T-helper 2 cell treated with Interferon-gamma antibody and Interleukin-4, amounts not matched to agents 100 ng/mL and 5 ng/mL, for 36 hours (primary cell): ENCODE measurements around the gene CSNK1E. TPM values are rescaled to one million over a fixed set of nuclear protein-coding genes. Genes with fewer than 3 reads are reported as not detected.

Source experiments
- intact Hi-C: fragments of 100-400 bp; cut with micrococcal nuclease; formaldehyde crosslinking; loops from one replicate; pipeline ENCODE4 v1.15.1; 2023
- total RNA-seq: library from RNA; stranded (reverse); gene quantifications from 2 replicates; pipeline ENCODE4 v1.2.3, GENCODE V29; 2022

CSNK1E gene
- total RNA-seq, 1 donor from 2014 or later: 94.6 TPM

DNA sequence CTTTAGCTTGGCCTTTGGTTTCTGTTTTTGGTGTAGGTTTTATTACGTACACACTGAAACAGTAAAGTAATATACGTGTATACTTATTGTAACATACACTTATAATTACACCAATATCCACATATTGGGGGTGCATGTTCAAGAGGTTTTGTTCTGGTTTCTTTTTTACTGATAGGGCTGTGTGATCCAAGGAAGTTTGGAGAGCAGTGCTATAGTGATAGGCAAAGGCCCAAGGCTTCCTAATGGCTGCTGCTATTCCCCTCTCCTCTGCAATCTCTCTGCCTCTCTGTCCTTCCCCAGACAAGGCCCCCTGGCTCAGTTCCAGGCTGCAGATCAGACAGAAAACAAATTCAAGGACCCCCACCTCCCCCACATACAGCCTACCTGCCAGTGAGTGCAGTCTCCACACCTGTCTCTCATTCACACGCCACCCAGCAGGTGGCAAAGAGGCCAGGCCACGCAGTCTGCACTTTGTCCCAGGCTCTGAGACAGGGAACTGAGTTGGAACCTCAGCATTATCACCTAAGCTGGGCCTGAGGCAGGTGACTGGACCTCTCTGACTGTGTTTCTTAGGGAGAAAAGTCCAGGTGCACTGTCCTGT, 59.5 kb downstream of the CSNK1E start:
- intact Hi-C loops: no loop called here

DNA sequence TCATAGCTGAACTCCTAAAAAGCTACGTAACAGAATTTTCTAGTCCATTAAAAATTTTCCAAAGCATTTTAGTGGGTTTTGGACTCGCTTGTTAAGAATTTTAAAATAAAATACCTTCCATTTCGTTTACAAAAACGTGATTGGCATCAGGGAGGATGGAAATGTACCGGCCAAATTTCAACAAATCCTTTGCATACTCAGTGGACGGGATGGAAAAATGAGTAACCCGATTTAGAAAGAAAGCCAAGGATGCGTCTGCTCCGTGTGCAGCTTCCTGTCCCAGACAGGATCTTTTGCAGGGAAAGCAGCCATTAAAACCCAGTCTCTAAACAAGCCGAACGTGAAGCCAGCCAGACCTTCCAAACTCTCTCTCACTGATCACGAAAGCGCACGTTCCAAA, 60.1 kb downstream of the CSNK1E start:
- intact Hi-C loops: no loop called here

DNA sequence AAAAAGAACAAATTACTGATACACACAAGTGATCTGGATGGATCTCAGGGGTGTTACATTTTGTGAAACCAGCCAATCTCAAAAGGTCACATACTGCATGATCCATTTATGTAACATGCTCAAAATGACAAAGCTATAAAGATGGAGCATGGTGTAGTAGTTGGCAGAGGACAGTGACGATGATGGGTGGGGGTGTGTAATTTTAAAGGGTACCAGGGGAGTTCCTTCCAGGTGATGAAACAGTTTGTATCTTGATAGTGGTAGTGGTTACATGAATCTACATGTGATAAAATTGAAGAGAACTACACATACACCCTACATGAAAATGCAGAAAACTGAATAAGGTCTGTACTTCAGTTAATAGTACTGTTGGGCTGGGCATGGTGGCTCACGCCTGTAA, 61.5 kb downstream of the CSNK1E start:
- intact Hi-C loops: no loop called here

DNA sequence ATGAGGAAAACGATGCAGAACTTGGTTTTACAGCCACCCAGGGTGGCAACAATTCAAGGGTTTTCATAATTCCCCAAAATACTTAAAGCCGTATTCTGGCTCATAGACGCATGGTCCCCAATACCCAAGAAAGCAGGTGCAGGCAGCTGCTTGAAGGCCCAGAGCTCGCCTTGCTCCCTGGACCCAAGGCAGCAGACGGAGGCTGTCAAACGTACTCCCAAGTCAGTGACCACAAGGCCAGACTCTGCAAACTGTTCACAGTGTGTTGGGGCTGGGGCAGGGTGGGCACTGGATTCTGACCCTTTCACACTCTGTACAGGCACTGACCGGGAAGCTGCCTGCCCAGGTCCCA, 65.9 kb downstream of the CSNK1E start:
- intact Hi-C loops: no loop called here

DNA sequence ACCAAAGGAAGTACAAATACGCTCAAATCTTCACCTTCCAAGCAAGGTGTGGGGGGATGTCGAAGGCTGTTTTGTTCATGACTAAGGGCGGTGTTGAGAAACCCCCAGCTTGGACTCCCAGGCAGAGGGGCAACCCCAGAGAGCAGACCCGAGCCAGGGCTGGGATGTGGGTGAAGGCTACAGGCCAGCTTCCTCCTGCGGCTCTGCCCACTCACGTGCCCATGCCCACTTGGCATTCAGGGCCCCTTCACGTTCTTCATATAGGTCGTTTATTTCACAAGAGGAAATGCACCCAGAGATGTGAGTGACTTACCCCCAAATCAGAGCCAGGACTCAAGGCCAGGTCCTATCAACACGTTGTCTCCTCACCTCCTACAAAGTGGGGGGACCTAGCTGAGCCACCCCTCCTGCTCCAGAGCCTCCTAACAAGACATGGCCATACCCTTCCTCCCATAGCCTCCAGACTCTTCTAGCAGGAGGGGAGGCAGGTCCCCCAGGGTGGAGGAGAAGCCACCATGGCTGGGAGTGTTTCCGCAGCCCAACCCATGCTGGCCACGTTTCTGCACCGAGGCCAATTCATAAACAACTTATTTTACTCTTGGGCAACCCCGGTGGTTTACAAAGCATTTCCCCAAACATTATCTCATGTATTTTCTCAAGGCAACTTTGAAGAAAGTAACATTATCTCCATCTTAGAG, 66.4 kb downstream of the CSNK1E start:
- intact Hi-C loops: no loop called here

DNA sequence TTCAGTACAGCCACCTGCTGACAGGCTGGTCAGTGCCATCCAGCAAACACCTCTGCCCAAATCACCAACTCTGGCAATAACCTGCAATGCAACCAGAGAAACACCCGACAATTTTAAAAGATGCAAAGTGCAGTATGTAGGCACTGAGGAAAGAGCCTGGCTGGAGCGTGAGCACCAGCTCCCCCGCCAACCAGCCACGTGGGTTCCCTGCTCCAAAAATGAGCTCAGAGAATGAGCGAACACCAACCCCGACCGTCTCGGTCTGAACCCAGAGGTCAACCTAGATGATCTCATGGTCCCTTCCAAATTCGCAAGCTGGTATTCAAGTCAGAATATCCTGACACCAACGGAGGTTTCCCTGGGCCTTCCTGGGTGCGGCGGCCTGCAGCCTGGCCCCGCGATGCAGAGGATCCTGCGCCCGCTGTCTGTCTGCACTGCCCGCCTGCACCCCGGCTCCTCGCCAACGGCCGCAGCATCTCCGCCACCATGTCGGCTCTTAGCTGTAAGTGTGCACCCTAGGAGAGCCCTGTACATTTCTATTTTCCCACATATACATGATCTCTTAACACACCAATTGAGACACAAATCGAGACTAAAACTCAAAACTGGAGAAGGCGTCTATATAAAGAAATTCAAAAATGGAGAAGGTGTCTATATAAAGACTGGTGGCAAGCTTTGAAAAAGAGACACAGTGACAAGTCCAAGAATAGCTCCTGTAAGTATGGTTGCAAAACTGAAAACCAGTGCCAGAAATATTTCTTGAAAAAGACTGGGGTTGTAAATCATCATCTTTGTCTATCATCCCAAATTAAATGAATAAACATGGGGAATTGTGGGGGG, 67.2 kb downstream of the CSNK1E start:
- intact Hi-C loops: no loop called here

DNA sequence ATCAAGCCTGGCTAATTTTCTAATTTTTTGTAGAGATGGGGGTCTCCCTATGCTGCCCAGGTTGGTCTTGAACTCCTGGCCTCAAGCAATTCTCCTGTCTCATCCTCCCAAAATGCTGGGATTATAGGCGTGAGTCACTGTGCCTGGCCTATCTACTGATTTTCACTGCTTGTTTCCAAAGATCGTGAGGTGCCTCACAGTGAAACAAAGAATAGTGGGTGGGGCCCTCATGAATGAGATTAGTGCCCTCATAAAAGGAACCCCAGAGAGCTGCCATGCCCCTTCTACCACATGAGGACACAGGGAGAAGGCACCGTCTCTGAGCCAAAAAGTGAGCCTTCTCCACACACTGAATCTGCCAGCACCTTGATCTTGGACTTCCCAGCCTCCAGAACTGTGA, 67.9 kb downstream of the CSNK1E start:
- intact Hi-C loops: no loop called here

DNA sequence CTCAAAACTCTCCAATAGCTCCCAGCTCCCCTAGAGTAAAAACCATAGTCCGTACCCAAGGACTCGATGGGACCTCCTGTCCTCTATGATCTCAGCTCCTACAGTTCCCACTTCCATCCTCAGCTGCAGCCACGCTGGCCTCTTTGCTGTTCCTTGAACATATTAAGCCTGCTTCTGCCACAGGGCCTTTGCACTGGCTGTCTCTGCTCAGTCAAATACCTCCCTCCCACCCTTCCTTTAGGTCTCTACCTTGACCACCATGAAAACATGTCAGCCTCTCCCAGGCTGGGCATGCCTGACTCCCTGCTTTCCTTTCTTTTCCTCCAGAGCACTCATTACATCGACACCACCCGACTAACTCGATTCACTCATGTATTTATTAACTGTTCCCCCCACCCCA, 69.0 kb downstream of the CSNK1E start:
- intact Hi-C loops: no loop called here

DNA sequence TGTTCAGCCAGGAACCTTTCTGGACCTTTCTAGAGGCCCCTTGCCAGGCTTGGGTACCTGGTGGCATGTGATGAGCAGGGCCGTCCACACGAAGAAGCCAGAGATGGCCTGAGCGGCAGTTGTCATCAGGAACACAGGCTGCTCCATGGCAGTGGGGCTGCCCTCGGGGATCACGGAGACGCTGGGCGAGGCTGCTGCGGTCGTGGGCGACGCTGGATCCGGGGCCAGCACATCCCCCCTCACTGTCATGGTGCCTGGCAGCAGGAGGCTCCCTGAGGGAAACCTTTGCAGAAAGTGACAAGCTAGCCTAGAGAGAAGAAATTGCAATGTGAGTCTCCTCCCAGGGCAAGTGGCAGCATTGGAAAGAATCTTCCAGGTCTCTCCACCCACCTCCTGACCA, 69.5 kb downstream of the CSNK1E start:
- intact Hi-C loops: no loop called here

DNA sequence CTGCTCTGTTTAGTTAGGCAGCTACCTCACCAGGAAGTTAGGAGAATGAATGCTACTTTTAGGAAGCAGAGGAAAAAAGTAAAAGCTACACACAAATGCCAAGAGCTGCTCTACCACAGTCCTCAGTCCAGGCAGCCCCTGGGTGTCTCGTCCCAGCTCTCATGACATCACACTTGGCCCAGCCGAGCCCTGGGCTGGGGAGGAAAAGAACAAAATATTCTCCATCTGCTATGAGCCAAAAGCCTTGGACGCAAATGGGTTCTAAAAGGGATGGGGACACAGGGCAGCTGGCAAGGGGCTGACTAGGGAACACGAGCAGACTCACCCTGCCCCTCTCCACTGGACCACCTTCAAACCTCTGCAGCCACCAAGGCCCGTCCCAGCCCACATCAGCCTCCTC, 70.5 kb downstream of the CSNK1E start:
- intact Hi-C loops: no loop called here

DNA sequence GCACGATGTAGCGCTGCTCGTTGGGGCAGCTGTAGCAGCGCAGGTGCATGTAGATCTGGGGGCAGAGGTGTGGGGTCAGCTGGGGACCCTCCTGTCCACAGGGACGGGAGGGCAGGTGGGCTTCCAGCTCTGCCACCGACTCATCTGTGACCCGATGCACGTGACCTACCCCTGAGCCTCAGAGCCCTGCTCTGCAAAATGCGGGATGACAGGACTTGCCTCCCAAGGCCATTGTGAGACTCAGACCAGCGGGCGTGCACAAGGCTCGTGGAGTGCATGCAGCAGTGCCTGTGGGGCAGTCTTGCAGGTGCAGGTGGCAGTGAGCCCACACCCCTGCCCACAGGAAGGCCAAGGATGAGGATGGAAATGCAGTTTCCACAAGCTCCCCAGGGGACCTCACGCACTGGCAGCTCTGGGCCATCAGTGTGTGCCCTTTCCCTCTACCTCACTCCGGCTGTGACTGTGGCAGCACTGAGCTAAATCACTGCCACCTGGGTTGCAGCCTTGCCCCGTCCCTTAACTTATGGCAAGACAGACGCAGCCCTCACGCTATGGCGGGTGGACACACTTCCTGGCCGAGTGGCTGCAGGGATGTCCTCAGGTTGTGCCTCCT, 71.1 kb downstream of the CSNK1E start:
- intact Hi-C loops: no loop called here

DNA sequence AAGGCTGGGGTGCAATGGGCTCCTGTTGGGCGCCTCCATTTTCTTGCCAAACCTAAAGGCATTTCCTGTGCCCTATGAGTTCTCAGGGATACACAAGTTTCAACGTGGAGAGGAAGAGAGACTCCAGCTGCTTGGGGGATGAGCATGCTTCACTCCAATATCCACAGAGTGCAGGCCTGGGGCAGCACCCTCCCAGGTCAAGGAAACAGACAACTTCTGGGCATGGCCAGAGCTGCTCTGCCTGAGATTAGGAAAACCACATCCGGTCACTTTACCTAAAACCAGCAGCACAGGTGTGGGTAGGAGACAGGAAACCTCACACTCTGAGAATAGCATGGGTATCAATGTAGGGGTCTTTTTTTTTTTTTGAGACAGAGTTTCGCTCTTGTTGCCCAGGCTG, 73.1 kb downstream of the CSNK1E start:
- intact Hi-C loops: no loop called here

DNA sequence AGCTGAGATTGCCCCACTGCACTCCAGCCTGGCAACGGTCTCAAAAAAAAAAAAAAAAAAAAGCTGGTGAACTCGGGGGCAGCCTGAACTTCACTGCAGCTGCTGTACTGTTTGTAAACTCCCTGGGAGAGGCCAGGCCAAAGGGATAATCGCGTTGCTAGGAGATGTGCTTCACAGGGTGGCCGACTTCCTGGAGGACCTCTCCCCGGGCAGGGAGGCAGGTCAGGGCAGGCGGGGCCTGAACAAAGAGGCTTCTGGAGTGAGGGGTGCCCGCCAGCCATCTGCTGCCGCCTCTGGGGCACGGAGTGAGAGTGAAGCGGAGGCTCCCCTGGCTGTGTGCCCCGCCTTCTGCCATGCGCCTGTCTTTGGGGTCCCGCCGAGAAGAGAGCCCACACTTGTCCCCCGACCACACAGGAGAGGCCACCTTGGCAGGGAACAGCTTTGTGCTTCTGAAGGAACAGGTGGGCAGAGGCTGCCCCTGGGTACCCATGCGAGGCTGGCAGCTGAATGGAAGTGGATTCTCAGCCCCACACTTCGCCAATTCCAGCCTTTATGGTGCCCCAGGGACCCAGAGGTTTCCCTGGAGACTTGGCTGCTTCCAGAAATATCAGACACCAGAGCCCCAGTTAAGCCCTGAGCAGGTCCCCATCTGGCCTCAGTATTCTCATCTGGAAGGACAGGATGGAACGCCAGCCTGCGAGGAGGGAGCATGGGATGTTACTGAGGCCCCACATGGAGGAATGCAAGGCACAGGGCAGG, 74.0 kb downstream of the CSNK1E start:
- intact Hi-C loops: no loop called here

DNA sequence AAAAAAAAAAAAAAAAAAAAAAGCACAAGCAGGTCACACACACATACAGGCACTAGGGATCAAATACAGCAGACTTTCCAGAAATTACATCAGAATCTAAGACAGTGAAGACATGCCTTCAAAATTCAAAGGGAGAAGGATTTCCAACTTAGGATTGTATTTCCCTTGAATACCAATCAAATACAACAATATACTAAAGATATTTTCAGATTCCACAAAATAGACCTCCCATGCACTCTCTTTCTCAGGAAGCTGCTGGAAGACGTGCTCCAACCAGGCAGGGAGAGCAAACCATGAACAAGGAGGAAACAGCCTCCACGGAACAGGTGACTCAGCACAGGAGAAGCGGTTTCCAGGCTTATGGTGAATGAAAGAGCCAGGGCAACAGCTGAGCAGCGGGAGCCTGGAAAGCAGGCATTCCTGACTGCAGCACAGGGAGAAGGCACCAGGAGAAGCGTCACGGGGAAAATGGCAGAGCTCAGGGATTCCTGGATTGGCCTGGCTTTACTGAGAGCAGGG, 76.4 kb downstream of the CSNK1E start:
- intact Hi-C loops: no loop called here

Other genes with a start within 250 kb of the CSNK1E start
- gene SLC16A8, start 233.2 kb downstream of the CSNK1E start, total RNA-seq: not detected in 2 replicates
- gene BAIAP2L2, start 206.7 kb downstream of the CSNK1E start, total RNA-seq: 0.70 and 0.77 TPM in 2 replicates
- 47.4 and 47.7 TPM in 2 replicates for gene PLA2G6, start 135.6 kb downstream of the CSNK1E start, total RNA-seq
- gene MAFF, start 115.4 kb downstream of the CSNK1E start, total RNA-seq: 4.3 and 4.7 TPM in 2 replicates
- 35.1 and 42.3 TPM in 2 replicates for gene TMEM184B, start 44.4 kb downstream of the CSNK1E start, total RNA-seq
- not detected in 2 replicates for gene KCNJ4, start 137.8 kb upstream of the CSNK1E start, total RNA-seq
- gene KDELR3, start 150.7 kb upstream of the CSNK1E start, total RNA-seq: 1.3 and 1.6 TPM in 2 replicates
- gene DDX17, start 188.9 kb upstream of the CSNK1E start, total RNA-seq: 423 and 434 TPM in 2 replicates